Panc1 (cell line): ENCODE measurements around the gene VWF. TPM values are rescaled to one million over a fixed set of nuclear protein-coding genes. Genes with fewer than 3 reads are reported as not detected.

Experiments
- ATAC-seq: fragments of 200-7000 bp; cut with Tn5 transposase; 2 replicates; pipeline ENCODE4 v1.9.1; 2020; ENCODE audit warnings: mild to moderate bottlenecking, moderate library complexity
- BruUV-seq: library from RNA; stranded (reverse); fragments of 400-500 nt; replicated peaks from 2 replicates; lab custom pipeline; 2021; lab: Mats Ljungman, UMichigan
- CTCF ChIA-PET: fragments of 300-600 bp; sonication (Branson Sonifier 250); formaldehyde crosslinking; loops from one replicate; lab custom pipeline; 2022; ENCODE audit warnings: antibody characterized with exemption; lab: Charles Lee
- POLR2A ChIA-PET: fragments of 300-600 bp; sonication (Branson Sonifier 250); formaldehyde crosslinking; loops from one replicate; lab custom pipeline; 2022; ENCODE audit warnings: antibody characterized with exemption; lab: Charles Lee
- DNase-seq: peaks from one replicate; pipeline ENCODE4 v3.0.0-alpha.2; 2010; ENCODE audit warnings: low read depth, low spot score
- H3K27ac ChIP-seq: 2 replicates; pipeline ENCODE4 v1.5.1; 2011; ENCODE audit warnings: mild to moderate bottlenecking, low read length, inconsistent platforms
- H3K27me3 ChIP-seq: fragments of 200-500 bp; sonication (Bioruptor generic); 2 replicates; pipeline ENCODE4 v1.6.0; 2014; ENCODE audit warnings: low read length, inconsistent platforms; ENCODE audit not compliant: control insufficient read depth, insufficient read depth
- H3K36me3 ChIP-seq: fragments of 200-500 bp; sonication (Bioruptor generic); 2 replicates; pipeline ENCODE4 v1.5.1; 2014; ENCODE audit warnings: inconsistent platforms, mild to moderate bottlenecking, low read length, moderate library complexity; ENCODE audit not compliant: control insufficient read depth, insufficient read depth
- H3K4me1 ChIP-seq: 2 replicates; pipeline ENCODE4 v1.5.1; 2011; ENCODE audit warnings: inconsistent platforms, mild to moderate bottlenecking, low read length, moderate library complexity; ENCODE audit not compliant: control insufficient read depth, insufficient read depth
- H3K4me3 ChIP-seq, 2 experiments: 2 replicates each; pipeline ENCODE4 v1.5.1; 2011 to 2012; ENCODE audit warnings: low read depth in 2 of 2, low read length in 2 of 2, mild to moderate bottlenecking in 2 of 2, inconsistent platforms in 1 of 2, moderate library complexity in 1 of 2
- H3K9me3 ChIP-seq: fragments of 200-500 bp; sonication (Bioruptor generic); 2 replicates; pipeline ENCODE4 v1.5.1; 2014; ENCODE audit warnings: low read depth, mild to moderate bottlenecking, inconsistent platforms, low read length, moderate library complexity; ENCODE audit not compliant: control insufficient read depth, insufficient read depth
- CTCF ChIP-seq: fragments of 450-650 bp; IDR thresholded peaks from 2 replicates; pipeline ENCODE4 v1.5.1; 2017; ENCODE audit warnings: mild to moderate bottlenecking
- POLR2AphosphoS5 ChIP-seq: IDR thresholded peaks from 2 replicates; pipeline ENCODE4 v1.6.1; 2012; ENCODE audit warnings: mild to moderate bottlenecking, low read depth, low read length, moderate library complexity
- SIN3A ChIP-seq: IDR thresholded peaks from 2 replicates; pipeline ENCODE4 v1.6.1; 2012; ENCODE audit warnings: low read depth, mild to moderate bottlenecking, low read length, moderate library complexity, borderline replicate concordance; ENCODE audit not compliant: insufficient read depth
- TCF7L2 ChIP-seq: IDR thresholded peaks from 2 replicates; pipeline ENCODE4 v1.6.1; 2011; ENCODE audit warnings: mild to moderate bottlenecking, low read depth, low read length, inconsistent platforms
- in situ Hi-C: cut with HindIII; loops from 2 replicates; pipeline ENCODE4 v1.10.0; 2016; ENCODE audit warnings: low sequenced_read_pairs, low pct_unique_long_range_greater_than_20kb
- intact Hi-C: fragments of 100-400 bp; cut with micrococcal nuclease; formaldehyde crosslinking; loops from one replicate; pipeline ENCODE4 v1.10.0; 2022; ENCODE audit not compliant: unreplicated experiment
- total RNA-seq: library from RNA; stranded (reverse); gene quantifications from one replicate; pipeline ENCODE4 v1.2.1, GENCODE V29; 2021; ENCODE audit not compliant: unreplicated experiment
- TF ChIP-seq, protein P1 (sequence below), 2 experiments: IDR thresholded peaks; 2 replicates each; pipeline ENCODE4 v1.6.1; 2011 to 2012; ENCODE audit warnings: low read depth in 2 of 2, control low read depth in 1 of 2, low read length in 1 of 2, mild to moderate bottlenecking in 1 of 2, moderate library complexity in 1 of 2; ENCODE audit not compliant: insufficient read depth in 1 of 2

The VWF gene
- total RNA-seq, 1 experiment from 2014 or later = 0.31 TPM

DNA sequence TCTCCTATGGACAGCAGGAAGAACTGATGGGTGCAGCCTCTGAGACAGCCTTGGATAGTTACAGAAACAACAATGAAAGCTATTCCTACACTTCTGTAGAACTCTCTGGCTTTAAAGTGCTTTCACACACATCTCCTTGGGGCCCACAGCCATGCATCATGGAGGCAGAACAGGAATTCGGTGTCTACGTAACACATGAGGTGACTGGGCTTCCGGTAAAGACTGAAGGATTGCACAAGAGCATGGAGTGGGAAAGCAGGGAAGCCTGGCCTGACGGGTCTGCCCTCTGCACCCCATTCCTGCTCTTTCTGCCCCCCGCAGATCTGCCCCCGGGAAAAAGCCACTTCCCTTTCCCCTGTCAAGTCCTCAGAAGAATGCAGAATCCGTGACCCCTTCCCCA lies 82.6 kb downstream of the VWF start:
- in situ Hi-C loops = no loop called here
- no peak for ATAC-seq
- Histone ChIP-seq H3K4me1 (no peaks in the 10 kb centered on the region), H3K9me3 (no peaks in the 10 kb centered on the region), H3K36me3 (no peaks in the 10 kb centered on the region), H3K27ac (no peak overlapping the region), H3K27me3 (no peaks in the 10 kb centered on the region), H3K4me3 (no peak overlapping the region)
- POLR2A ChIA-PET = no interaction called here
- intact Hi-C loops = no loop called here
- DNase-seq = no peak
- TF ChIP-seq, protein P1, sequence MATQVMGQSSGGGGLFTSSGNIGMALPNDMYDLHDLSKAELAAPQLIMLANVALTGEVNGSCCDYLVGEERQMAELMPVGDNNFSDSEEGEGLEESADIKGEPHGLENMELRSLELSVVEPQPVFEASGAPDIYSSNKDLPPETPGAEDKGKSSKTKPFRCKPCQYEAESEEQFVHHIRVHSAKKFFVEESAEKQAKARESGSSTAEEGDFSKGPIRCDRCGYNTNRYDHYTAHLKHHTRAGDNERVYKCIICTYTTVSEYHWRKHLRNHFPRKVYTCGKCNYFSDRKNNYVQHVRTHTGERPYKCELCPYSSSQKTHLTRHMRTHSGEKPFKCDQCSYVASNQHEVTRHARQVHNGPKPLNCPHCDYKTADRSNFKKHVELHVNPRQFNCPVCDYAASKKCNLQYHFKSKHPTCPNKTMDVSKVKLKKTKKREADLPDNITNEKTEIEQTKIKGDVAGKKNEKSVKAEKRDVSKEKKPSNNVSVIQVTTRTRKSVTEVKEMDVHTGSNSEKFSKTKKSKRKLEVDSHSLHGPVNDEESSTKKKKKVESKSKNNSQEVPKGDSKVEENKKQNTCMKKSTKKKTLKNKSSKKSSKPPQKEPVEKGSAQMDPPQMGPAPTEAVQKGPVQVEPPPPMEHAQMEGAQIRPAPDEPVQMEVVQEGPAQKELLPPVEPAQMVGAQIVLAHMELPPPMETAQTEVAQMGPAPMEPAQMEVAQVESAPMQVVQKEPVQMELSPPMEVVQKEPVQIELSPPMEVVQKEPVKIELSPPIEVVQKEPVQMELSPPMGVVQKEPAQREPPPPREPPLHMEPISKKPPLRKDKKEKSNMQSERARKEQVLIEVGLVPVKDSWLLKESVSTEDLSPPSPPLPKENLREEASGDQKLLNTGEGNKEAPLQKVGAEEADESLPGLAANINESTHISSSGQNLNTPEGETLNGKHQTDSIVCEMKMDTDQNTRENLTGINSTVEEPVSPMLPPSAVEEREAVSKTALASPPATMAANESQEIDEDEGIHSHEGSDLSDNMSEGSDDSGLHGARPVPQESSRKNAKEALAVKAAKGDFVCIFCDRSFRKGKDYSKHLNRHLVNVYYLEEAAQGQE (IDR thresholded peaks at IDR 0.05; ENCODE audit: insufficient read depth in 1 of 2, low read depth in 2 of 2, low read length in 1 of 2) = no peak
- no TSS peak for BruUV-seq
- CTCF ChIA-PET = no interaction called here

- no peak for DNase-seq
- BruUV-seq = no TSS peak
- intact Hi-C loops = no loop called here
- Histone ChIP-seq H3K27me3 (no peaks in the 10 kb centered on the region), H3K4me1 (no peaks in the 10 kb centered on the region), H3K36me3 (no peaks in the 10 kb centered on the region), H3K27ac (no peak overlapping the region), H3K9me3 (no peaks in the 10 kb centered on the region), H3K4me3 (no peak overlapping the region)
- TF ChIP-seq, protein P1 (IDR thresholded peaks at IDR 0.05; ENCODE audit: insufficient read depth in 1 of 2, low read depth in 2 of 2, low read length in 1 of 2) = no peak
- TF ChIP-seq CTCF = no peak
- no peak for TF ChIP-seq SIN3A
- no peak for TF ChIP-seq POLR2AphosphoS5
- TF ChIP-seq TCF7L2 = no peak
- CTCF ChIA-PET = no interaction called here
- no peak for ATAC-seq
- POLR2A ChIA-PET = no interaction called here
- in situ Hi-C loops = no loop called here
These were observed 83.7 kb downstream of the VWF start for GRCh38 chr12:6040815-6041214.
